ENCODE data around the gene RANBP3.
"Not testable (repeated sequence)": the region's sequence is repeated elsewhere in the genome, so short reads cannot be mapped to it uniquely, and the experiment has no call there.

RANBP3 gene, protein sequence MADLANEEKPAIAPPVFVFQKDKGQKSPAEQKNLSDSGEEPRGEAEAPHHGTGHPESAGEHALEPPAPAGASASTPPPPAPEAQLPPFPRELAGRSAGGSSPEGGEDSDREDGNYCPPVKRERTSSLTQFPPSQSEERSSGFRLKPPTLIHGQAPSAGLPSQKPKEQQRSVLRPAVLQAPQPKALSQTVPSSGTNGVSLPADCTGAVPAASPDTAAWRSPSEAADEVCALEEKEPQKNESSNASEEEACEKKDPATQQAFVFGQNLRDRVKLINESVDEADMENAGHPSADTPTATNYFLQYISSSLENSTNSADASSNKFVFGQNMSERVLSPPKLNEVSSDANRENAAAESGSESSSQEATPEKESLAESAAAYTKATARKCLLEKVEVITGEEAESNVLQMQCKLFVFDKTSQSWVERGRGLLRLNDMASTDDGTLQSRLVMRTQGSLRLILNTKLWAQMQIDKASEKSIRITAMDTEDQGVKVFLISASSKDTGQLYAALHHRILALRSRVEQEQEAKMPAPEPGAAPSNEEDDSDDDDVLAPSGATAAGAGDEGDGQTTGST

DNA sequence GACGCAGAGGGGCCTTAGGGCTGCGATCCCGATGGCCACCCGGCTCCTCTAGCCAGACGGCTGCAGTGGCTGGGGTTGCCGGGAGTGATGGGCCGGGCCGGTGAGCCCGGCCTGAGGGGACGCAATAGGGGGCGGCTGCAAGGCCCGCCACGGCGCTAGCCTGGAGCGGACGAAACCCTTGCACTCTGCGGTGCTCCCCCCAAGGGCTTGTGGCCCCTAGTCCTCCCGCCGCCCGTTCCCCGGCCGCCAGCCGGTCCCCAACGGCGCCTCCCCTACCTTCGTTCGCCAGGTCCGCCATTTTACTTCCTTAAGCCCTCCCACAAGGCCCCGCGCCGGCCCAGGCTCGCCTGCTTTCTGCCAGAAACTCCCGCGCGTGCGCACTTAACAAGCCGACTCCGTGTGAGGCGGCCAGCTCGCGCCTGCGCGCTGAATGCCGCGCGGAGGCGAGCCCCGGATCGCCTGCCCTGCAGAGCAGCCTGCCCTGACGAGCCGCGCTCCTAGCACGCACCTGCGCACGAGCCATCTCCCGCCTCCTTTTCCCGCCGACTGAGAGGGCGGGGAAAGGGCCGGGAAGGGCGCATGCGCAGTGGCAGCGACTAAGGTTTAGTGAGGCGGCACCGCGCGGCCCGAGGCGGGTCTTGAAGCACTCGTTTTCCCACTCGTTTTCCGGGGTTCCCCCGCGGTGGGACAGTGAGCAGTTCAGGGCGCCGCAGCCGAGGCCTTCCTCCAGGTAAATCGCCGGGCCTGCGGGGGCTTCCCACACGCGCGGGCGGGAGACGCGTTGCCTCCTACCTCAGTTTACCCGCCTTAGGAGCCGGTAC lies at the start of gene RANBP3:
TSS of gene RANBP3 (minus strand) at position 356 of the 821 bp plus-strand sequence. CDS start at position 298, 58 bp downstream.
- DNase-seq: peak; percentile 96

DNA sequence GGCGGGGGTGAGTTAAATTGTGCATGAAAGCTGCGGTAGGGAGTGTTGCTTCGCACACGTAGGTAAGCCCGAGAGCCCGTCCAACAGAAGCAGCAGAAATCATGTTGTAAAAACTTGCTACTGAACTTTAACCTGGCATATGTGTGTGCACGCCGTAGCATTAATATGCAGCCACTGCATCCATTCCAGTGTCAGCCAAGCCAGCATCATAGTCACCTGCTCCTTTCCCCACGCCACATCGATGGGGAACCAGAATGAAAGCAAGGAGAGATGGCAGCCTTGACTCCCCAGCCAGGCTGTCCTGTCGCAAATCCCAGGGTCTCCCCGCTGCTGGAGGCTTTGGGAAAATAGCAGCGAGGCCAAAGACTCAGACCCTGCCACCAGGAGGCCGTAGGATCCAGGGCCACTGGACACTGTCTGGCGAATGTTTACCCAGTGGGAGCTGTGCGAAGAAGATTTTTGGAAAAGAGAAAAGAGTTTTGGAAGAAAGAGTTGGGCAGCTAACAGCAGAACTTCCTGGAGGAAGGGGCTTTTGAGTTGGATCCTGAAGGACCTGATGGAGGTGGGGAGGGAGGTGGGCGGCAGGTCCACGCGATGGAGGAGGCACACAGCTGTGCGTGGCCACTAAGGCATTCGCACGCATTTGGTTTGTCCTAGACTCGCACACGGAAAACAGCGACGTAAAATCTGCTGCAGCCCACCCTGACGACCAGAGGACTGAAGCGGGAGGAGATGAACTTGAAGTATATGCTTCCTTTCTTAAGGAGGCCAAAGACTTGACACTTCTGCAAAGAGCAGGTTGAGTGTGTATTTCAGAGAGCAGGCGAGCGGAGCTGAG lies 48.7 kb upstream of the RANBP3 start:
- DNase-seq: no peak

DNA sequence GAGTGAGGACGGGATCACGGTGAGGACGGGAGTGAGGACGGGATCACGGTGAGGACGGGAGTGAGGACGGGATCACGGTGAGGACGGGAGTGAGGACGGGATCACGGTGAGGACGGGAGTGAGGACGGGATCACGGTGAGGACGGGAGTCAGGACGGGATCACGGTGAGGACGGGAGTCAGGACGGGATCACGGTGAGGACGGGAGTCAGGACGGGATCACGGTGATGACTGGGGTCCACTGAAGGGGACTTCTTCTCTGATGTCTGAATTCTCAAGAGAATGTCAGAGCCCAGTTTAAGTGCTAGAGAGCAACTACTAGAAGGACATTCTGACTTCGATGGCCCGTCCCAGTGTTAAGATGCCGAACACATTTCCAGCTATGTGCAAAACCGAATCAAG lies 46.8 kb upstream of the RANBP3 start:
- not testable (repeated sequence) for DNase-seq

DNA sequence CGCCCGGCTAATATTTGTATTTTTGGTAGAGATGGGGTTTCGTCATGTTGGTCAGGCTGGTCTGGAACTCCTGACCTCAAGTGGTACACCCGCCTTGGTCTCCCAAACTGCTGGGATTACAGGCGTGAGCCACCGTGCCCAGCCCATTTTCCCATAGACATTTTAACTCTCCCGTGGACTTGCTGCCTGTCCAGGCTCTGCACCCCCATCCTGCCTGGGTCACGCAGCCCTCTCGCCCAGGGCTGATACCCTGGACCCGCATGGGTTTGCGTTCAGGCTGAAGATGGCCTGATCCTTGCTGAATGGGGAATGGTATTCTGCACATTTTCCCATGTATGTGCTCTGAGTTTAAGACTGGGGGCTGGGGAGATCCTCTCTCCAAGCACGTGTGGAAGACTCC lies 46.0 kb upstream of the RANBP3 start:
- DNase-seq: no peak

DNA sequence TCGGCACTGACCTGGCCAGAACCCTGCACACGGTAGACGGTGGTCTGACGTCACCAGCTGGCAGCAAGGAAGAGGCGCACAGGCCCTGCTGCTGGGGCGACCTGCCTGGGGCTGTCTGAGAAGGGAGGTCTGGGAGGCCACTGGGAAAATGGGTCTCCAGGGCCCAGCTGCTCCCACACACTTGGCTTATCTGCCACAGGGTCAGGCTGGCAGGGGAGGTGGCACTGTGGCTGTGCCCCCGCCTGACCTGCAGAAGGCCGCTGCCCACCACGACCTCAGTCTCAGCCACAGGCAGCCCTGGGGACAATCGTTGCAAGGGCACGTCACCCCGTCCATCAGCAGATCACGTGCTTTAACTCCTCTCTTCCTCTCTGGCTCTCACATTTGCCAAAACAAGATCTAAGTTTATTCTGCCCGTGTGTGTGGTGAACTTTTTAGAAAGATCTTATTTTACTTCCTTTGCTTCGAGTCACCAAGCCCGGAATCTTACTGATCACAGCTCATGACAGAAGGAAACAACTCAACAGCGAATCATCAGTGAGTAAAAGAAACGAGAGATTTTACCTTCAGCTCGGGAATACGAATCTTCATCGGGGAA lies 45.2 kb upstream of the RANBP3 start:
- DNase-seq: no peak

DNA sequence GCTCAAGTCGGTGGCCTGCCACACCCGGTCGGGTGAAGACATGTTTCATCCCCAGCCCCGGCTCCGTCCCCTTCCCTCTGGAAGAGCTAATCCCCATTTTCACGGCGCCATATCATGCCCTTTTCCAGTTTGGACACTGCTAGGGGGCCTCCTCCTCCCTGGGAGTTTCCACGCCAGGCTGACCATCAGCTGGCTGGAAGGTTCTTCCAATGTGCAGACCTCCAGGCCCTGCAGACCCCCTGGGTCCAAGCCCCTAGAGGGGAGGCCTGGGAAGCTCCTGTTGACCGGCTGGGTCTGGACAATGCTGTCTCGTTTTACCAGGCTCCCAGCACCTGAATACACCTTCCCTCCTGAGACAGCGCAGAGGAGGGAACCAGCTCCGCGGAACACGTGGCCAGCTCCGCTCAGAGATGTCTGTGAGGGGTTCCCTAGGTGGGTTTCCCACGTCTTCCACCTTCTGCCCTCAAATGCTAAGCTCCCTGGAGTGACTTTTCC lies 44.7 kb upstream of the RANBP3 start:
- no peak for DNase-seq

DNA sequence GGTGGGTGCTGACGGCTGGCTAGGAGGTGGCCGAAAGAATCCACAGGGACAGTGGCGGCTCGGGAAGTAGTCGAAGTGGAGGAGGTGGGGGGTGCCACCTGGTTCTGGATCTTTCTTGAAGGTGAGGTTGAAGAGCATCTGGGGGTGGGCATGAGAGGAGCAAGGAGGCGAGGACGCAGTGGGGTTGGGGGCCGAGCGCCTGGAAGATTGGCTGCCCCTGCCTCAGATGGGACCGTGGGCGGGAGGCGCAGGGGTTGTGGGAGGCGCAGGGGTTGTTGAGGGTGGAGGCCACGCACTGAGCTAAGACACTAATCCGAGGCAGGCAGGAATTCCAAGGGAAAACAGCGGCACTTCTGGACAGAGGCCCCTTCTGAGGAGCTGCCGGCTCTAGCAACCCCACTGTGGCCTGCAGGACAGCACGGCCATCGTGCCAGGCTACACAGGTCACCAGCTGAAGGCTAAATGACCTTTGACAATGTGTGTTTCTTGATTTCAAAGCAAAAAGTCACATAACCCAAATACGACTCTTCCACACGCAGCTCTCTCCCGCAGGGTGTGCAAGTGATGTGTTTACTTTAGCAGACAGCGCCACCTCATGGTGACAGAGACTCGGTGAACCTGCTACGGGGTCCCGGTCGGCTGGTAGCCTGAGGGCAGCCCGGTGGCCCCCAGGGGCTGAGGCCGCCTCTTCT lies 44.1 kb upstream of the RANBP3 start:
- peak; percentile 53 for DNase-seq

DNA sequence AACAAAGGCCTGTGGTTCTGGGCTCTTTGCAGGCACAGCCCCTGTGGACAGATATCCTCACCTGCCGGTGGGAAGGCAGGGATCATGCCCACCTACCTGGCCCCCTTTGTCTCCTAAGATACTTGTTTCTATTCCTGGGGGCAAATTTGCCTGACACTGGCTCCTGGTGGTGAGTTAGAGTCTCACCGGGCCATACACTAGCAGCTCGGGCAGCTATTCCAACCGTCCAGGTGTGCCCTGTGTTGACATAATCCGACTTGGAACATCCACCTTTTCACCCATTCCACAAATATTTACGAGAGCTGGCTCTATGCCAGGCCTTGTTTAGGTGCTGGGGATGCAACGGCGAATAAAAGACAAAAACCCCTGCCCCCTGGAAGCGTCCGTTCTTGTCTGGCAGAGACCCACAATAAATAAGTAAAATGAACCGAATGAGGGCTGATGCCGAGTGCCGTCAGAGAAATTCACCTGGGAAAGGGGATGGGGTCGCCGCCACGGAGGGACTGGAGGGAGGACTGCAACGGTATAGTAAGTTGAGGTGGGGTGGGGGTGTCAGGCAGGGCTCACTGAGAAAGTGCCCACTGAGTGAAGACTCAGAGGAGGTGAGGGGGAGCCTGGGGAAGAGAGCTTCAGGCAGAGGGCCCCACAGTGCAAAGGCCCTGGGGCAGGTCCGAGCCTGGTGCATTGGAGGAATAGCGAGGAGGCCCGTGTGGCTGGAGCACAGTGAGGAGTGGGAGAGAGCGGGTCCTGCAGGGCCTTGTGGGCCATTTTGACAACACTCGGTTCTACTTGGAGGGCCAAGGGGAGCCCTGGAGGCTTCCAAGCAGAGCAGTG lies 43.2 kb upstream of the RANBP3 start:
- DNase-seq: no peak

DNA sequence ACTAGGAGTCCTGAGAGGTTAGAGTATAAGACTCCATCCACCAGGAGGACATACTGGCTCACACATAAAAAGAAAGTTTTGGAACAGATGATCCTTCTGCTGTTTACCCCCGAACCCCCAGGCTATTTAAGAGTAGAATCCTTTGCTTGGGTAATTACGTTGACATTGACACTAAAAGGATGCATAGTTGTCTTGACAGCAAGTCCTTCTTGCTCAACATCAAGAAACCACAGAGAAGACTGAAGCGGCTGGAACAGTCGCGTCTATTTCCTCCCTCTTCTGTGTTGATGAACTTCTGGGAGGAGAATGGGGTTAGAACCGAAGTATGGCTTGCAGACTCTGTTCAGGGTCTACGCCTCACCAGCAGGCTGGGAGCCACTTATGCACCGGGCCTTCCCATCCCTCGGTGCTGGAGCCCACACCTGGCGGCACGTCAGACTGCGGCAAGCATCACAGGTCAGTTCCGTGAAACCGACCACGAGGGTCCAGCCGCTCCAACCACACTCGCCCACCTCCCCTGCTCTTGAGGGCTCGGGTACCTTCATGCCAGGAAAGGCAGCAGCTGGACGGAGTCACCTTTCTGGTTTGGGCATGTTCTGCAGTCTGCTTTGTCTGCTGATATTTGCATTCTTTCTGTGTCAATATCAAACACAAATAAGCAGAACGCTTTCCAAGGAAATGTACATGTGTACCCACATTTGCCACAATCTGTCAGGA lies 42.4 kb upstream of the RANBP3 start:
- no peak for DNase-seq

DNA sequence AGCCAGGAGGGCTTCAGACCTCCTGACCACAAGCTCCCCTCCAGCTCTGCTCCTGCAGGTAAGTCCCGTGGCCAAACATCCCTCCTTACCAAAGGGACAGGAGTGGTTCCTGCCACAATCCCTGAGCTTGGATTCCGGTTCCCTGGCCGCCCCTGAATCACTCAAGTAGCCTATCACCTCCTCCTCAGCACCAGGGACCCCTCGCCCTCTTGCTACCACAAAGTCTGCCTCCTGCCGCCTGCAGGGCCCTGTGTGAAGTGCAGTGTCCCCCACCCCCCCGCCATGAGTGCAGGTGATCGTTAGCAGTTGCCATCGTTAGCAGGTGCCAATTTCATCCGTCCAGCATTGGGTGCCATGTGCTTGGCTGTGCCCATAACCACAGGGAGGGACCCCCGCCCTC lies 40.8 kb upstream of the RANBP3 start:
- no peak for DNase-seq

DNA sequence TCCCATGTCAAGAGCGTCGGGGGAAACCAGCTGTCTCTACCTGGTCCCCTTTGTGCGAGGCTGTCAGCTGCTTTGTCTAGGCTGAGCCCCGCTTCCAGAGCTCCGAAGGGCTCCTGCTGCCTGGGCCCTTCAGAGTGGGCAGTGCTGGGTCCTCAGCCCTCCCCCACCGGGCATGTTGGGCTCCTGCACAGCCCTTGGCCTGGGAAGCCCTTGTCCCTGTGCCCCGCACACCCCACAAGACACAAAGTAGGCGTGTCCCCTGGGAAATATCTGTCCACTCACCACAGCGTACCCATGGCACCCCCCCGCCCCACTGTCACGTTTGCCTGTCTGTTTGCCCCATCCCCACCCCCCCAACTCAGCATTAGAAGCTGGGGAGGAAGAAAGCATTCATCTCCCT lies 39.6 kb upstream of the RANBP3 start:
- no peak for DNase-seq

DNA sequence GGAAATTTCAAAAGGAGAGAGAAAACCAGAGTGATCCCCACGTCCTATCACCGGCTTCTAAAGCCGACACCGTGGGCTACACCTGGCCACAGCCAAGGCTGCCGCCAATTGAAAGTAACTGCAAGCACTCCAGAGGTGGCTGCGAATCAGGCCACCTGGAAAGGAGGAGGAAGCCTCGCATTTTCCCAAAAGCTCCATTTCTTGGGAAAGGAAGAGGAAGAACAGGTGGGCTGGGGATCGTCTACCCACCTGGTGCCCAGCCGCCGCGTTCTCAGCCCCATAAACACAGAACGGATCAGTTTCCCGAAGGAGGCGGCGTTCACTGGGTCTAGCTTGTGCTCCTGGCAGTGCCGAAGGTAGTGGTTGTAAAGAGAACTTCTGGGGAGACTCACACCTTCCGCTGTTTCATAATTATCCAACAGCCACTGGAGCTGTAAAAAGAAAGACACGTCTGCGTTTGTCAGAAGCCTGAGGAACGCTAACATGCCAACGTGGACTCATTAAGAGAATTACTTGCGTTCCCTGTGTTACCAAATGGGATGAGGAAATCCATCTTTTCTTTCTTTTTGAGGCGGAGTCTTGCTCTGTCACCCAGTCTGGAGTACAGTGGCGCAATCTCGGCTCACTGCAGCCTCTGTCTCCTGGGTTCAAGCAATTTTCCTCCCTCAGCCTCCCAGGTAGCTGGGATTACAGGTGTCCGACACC lies 38.1 kb upstream of the RANBP3 start:
- DNase-seq: no peak

DNA sequence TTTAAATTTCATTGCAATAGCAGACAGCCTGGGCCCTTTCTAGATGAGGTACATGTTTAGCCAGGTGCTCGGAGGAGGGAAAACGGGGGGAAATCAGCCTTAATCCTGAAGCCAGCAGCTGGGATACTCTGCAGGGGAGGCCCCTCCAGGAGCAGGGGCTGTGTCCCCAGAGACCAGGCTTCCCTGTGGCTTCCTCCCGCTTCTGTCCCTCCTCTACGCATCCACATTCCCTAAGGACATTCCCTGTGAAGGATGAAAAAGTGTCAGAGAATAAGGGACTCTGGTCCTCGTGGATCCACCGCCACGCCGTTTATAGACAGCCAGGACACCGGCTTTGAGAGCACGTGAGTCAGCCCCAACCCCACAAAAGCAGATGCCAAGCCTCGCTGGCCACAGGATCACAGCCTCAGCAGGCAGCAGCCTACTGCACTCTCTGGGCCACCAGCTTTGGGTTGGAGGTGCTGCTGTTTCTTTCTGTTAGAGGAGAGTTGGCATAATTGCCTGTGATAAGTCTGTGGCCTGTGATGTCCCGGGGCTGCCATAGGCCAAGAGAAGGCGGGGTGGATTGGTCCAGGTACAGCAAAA lies 36.7 kb upstream of the RANBP3 start:
- DNase-seq: no peak

DNA sequence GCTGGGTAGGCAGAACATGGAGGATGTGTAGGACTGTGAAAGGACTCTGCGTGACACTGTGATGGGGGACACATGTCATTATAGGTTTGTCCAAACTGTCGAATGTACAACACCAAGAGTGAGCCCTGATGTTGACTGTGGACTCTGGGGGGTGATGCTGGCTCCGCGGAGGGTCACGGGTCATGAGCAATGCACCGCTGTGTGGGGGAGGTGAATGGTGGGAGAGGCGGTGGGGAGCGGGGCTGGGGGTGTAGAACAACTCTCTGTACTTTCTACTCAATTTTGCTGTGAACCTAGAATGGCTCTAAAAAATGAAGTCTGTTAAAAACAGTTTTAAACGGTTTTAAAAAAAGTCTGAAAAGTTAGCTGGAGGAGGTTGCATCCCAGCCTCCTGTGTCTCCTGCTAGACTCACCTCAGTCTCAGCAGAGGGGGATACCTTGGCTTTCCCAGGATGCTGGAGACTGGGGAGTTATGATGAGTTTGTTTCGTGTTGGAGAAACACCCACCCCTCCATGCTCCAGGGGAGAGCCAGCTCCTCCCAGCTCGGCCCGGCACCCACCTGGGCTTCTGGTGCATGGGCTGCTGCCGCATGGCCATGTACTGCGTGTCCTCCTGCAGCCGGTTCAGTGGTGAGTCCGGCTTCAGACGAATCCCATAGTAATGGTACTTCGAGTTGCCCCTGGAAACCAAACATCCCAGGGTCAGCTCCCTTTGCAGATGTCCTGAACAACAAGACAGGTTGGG lies 34.7 kb upstream of the RANBP3 start:
- no peak for DNase-seq

DNA sequence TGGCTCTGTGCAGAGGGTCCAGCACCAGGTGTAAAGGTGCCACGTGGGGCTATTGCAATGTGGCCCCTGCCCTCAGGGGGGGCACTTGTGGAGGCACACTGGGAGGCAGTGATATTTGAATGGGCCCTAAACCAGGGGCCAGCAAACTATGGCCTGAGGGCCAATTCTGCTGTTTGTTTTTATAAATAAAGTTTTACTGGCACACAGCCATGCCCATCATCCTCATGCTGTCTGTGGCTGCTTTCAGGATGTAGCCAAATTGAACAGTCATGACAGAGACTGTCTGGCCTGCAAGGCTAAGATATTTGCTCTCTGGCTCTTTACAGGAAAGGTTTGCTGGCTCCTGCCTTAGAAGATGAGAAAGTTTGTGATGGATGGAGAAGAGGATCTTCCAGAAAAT lies 33.9 kb upstream of the RANBP3 start:
- DNase-seq: no peak

DNA sequence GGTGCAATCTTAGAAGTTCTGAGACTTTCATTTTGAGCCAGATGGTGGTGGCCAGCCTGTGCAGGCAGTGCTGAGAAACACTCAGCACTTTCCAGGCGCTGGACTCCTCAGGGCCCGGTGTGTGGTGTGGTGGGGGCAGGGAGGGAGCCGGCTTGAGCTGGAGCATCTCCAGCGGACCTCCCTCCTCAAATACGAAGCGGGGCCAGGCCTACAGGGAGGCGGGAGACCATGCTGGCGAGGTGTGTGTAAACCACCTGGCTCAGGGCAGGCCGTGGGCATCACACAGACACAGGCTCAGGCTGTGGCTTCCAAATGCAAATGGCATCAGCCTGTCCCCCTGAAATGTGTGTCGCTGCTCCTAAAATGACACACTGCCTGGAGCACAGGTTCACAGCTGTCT lies 33.3 kb upstream of the RANBP3 start:
- DNase-seq: no peak

DNA sequence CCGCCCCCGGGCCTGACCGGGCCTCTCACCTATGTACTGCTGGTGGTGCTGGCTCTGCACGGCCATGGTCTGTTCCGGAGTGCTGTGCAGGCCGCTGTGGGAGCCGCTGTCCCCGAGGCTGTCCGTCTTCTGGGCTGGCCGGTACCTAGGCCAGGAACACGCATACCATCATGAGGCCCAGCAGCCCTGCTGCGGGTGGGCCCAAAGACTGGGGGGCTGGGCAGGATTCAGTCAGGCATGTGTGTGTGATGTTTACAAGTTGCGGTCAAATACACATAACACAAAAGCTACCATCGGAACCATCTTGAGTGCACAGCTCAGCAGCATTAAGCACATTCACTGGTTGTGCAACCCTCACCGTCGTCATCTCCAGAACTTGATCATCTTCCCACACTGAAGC lies 32.2 kb upstream of the RANBP3 start:
- DNase-seq: no peak

DNA sequence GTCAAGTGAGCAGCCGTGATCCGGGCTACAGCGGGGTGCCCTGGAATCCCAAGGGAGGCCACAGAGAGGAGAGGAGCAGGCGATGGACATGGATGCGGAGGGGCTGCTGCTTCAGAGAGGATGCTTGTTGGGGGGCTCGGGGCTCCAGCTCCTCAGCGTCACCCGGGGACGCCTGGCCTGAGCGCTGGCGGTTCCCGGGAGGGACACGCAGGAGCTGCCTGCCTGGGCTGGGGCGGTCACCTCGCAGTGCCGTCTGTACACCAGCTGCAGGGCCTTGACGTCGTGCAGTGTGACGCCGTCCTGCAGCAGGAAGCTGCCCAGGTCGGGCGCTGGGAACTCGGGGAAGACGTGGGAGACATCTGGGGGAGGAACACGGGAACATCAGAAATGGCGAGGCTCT lies 29.9 kb upstream of the RANBP3 start:
- no peak for DNase-seq
